ENCODE measurements around the gene MRPS10.

GRCh38 chr6:42171813-42172581, 45.7 kb downstream of the MRPS10 start:
- TF ChIP-seq CTCF (IDR thresholded peaks at IDR 0.05), result no peak
- no peak for TF ChIP-seq SMC3 (IDR thresholded peaks at IDR 0.05; ENCODE audit: low read depth, low read length)
- no peak for TF ChIP-seq POLR2AphosphoS5 (IDR thresholded peaks at IDR 0.05; ENCODE audit: low read depth, low read length)

Measured in SK-N-SH (cell line).